Right lobe of liver (tissue), 4 donors: ENCODE measurements around the gene ACAD10.

Source experiments
- POLR2A ChIP-seq: fragments of 450-650 bp; IDR thresholded peaks from one replicate; pipeline ENCODE4 v1.6.1; 2017; ENCODE audit warnings: antibody characterized with exemption, mild to moderate bottlenecking
- TF ChIP-seq, protein P1 (sequence below), 4 donors: fragments of 200-600 bp in 3 of 4; fragments of 450-650 bp in 1 of 4; IDR thresholded peaks; one replicate each; pipeline versions ENCODE4 v1.5.1 to v1.8.0; 2016 to 2022; ENCODE audit warnings: antibody characterized with exemption in 4 of 4, mild to moderate bottlenecking in 2 of 4
- donor health status: DM: no; HTN: no; CAD: no.
- donor health status: DM: no; HTN: no; CAD: no.
- donor health status: DM: no; HTN: yes; CAD: no.

GRCh38 chr12:111788178-111788654 lies 102.4 kb downstream of the ACAD10 start:
- no peak for TF ChIP-seq POLR2A
- TF ChIP-seq, protein P1, sequence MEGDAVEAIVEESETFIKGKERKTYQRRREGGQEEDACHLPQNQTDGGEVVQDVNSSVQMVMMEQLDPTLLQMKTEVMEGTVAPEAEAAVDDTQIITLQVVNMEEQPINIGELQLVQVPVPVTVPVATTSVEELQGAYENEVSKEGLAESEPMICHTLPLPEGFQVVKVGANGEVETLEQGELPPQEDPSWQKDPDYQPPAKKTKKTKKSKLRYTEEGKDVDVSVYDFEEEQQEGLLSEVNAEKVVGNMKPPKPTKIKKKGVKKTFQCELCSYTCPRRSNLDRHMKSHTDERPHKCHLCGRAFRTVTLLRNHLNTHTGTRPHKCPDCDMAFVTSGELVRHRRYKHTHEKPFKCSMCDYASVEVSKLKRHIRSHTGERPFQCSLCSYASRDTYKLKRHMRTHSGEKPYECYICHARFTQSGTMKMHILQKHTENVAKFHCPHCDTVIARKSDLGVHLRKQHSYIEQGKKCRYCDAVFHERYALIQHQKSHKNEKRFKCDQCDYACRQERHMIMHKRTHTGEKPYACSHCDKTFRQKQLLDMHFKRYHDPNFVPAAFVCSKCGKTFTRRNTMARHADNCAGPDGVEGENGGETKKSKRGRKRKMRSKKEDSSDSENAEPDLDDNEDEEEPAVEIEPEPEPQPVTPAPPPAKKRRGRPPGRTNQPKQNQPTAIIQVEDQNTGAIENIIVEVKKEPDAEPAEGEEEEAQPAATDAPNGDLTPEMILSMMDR (IDR thresholded peaks at IDR 0.05) = peak; percentile 56 to 72 (median 57)
